HCT116 (cell line): ENCODE results near the gene IL11RA. TPM values are rescaled to one million over a fixed set of nuclear protein-coding genes. Genes with fewer than 3 reads are reported as not detected.

Source experiments
- ATAC-seq: fragments of 200-7000 bp; cut with Tn5 transposase; 2 replicates; pipeline ENCODE4 v1.9.1; 2020; ENCODE audit warnings: mild to moderate bottlenecking, moderate library complexity
- BruUV-seq: library from RNA; stranded (reverse); fragments of 400-500 nt; replicated peaks from 2 replicates; lab custom pipeline; 2021; lab: Mats Ljungman, UMichigan
- CTCF ChIA-PET: fragments of 300-600 bp; sonication (Branson Sonifier 250); formaldehyde crosslinking; loops from one replicate; lab custom pipeline; 2021; ENCODE audit warnings: antibody characterized with exemption; lab: Charles Lee
- POLR2A ChIA-PET: fragments of 300-600, 350-600 bp; sonication (Branson Sonifier 250); formaldehyde crosslinking; loops from one replicate; lab custom pipeline; 2021; ENCODE audit warnings: antibody characterized with exemption; lab: Charles Lee
- RAD21 ChIA-PET, 2 experiments: fragments of 300-600 bp; sonication (Branson Sonifier 250); formaldehyde crosslinking; loops; one replicate each; lab custom pipeline; 2023; ENCODE audit warnings: low total read pairs in 2 of 2; ENCODE audit not compliant: uncharacterized antibody in 2 of 2, unreplicated experiment in 2 of 2, low non-redundant PET in 1 of 2; lab: Charles Lee
- DNase-seq: peaks from one replicate; pipeline ENCODE4 v3.0.0-alpha.2; 2010; ENCODE audit warnings: low read depth, low spot score
- H2AFZ ChIP-seq: fragments of 200-600 bp; shearing (Covaris generic), sonication (generic); 2 replicates; pipeline ENCODE4 v1.6.1; 2017; ENCODE audit warnings: low read depth, mixed run types, mixed read lengths, antibody characterized with exemption, low read length; ENCODE audit not compliant: poor library complexity, severe bottlenecking
- H3K27ac ChIP-seq: 2 replicates; pipeline ENCODE4 v1.5.1; 2012; ENCODE audit warnings: low read depth, low read length
- H3K27me3 ChIP-seq: fragments of 200-600 bp; sonication (generic); 2 replicates; pipeline ENCODE4 v1.6.1; 2016; ENCODE audit warnings: mixed run types, low read length, mixed read lengths; ENCODE audit not compliant: insufficient read depth
- H3K36me3 ChIP-seq, 2 experiments: fragments of 200-500 bp in 1 of 2; fragments of 200-600 bp in 1 of 2; sonication (Bioruptor generic) in 1 of 2; sonication (generic) in 1 of 2; 2 replicates each; pipeline versions ENCODE4 v1.5.1 to v1.6.1; 2014 to 2016; ENCODE audit warnings: low read length in 2 of 2, inconsistent platforms in 1 of 2, mixed read lengths in 1 of 2, mixed run types in 1 of 2; ENCODE audit not compliant: insufficient read depth in 2 of 2, control insufficient read depth in 1 of 2
- H3K4me1 ChIP-seq, 2 experiments: fragments of 200-600 bp in 1 of 2; sonication (generic) in 1 of 2; 2 replicates each; pipeline versions ENCODE4 v1.5.1 to v1.6.1; 2012 to 2017; ENCODE audit warnings: low read length in 2 of 2, inconsistent platforms in 1 of 2, mild to moderate bottlenecking in 1 of 2, mixed read lengths in 1 of 2, mixed run types in 1 of 2, moderate library complexity in 1 of 2; ENCODE audit not compliant: insufficient read depth in 2 of 2, control insufficient read depth in 1 of 2
- H3K4me2 ChIP-seq: fragments of 200-600 bp; sonication (generic); 2 replicates; pipeline ENCODE4 v1.6.1; 2017; ENCODE audit warnings: mixed run types, low read length, mixed read lengths
- H3K4me3 ChIP-seq, 2 experiments: fragments of 200-600 bp in 1 of 2; sonication (generic) in 1 of 2; replicated peaks in 1 of 2; 2 replicates each; pipeline ENCODE4 v1.5.1; 2011 to 2016; ENCODE audit warnings: low read length in 2 of 2, control low read depth in 1 of 2, low read depth in 1 of 2, mild to moderate bottlenecking in 1 of 2, mixed read lengths in 1 of 2, mixed run types in 1 of 2
- H3K79me2 ChIP-seq: fragments of 200-600 bp; sonication (generic); 2 replicates; pipeline ENCODE4 v1.6.1; 2017; ENCODE audit warnings: mild to moderate bottlenecking, mixed run types, low read length, moderate library complexity, mixed read lengths; ENCODE audit not compliant: insufficient read depth
- H3K9ac ChIP-seq: fragments of 200-600 bp; sonication (generic); 2 replicates; pipeline ENCODE4 v1.6.1; 2016; ENCODE audit warnings: low read length, mixed read lengths
- H3K9me2 ChIP-seq: fragments of 200-600 bp; sonication (generic), shearing (Covaris generic); 2 replicates; pipeline ENCODE4 v1.6.1; 2017; ENCODE audit warnings: mixed run types, mild to moderate bottlenecking, moderate library complexity; ENCODE audit not compliant: insufficient read depth
- H3K9me3 ChIP-seq, 2 experiments: fragments of 200-500 bp in 1 of 2; fragments of 200-600 bp in 1 of 2; sonication (Bioruptor generic) in 1 of 2; sonication (generic) in 1 of 2; 2 replicates each; pipeline ENCODE4 v1.6.1; 2014 to 2017; ENCODE audit warnings: low read length in 2 of 2, mixed read lengths in 2 of 2, inconsistent platforms in 1 of 2, low read depth in 1 of 2, mild to moderate bottlenecking in 1 of 2, mixed run types in 1 of 2, moderate library complexity in 1 of 2; ENCODE audit not compliant: control insufficient read depth in 1 of 2, insufficient read depth in 1 of 2
- H4K20me1 ChIP-seq: fragments of 200-600 bp; sonication (generic), shearing (Covaris generic); 2 replicates; pipeline ENCODE4 v1.6.1; 2017; ENCODE audit warnings: mixed run types, mild to moderate bottlenecking, moderate library complexity; ENCODE audit not compliant: insufficient read depth
- CBX3 ChIP-seq: IDR thresholded peaks from 2 replicates; pipeline ENCODE4 v1.6.1; 2012; ENCODE audit warnings: low read depth
- EGR1 ChIP-seq: IDR thresholded peaks from 2 replicates; pipeline ENCODE4 v1.6.1; 2012; ENCODE audit warnings: low read depth
- ELF1 ChIP-seq: IDR thresholded peaks from 2 replicates; pipeline ENCODE4 v1.6.1; 2012; ENCODE audit warnings: low read depth, borderline replicate concordance
- EZH2phosphoT487 ChIP-seq: fragments of 200-600 bp; IDR thresholded peaks from 2 replicates; pipeline ENCODE4 v1.6.1; 2018; ENCODE audit warnings: antibody characterized with exemption, borderline replicate concordance
- FOSL1 ChIP-seq: IDR thresholded peaks from 2 replicates; pipeline ENCODE4 v1.6.1; 2012; ENCODE audit warnings: low read depth
- JUND ChIP-seq: IDR thresholded peaks from 2 replicates; pipeline ENCODE4 v1.6.1; 2012
- MAX ChIP-seq: IDR thresholded peaks from 2 replicates; pipeline ENCODE4 v1.6.1; 2012
- POLR2AphosphoS5 ChIP-seq: IDR thresholded peaks from 2 replicates; pipeline ENCODE4 v1.6.1; 2011; ENCODE audit warnings: mild to moderate bottlenecking, low read depth, low read length, moderate library complexity
- RAD21 ChIP-seq: IDR thresholded peaks from 2 replicates; pipeline ENCODE4 v1.6.1; 2012; ENCODE audit warnings: low read depth, mild to moderate bottlenecking
- REST ChIP-seq: IDR thresholded peaks from 2 replicates; pipeline ENCODE4 v1.6.1; 2012; ENCODE audit warnings: low read depth
- SIN3A ChIP-seq: IDR thresholded peaks from 2 replicates; pipeline ENCODE4 v1.6.1; 2012; ENCODE audit warnings: low read depth
- SP1 ChIP-seq: IDR thresholded peaks from 2 replicates; pipeline ENCODE4 v1.6.1; 2012; ENCODE audit warnings: low read depth
- YY1 ChIP-seq: IDR thresholded peaks from 2 replicates; pipeline ENCODE4 v1.6.1; 2011; ENCODE audit warnings: low read length, low read depth, moderate library complexity, mild to moderate bottlenecking; ENCODE audit not compliant: insufficient replicate concordance; ENCODE audit errors: extremely low read depth
- ZFX ChIP-seq: fragments of 450-650 bp; IDR thresholded peaks from 2 replicates; pipeline ENCODE4 v1.6.1; 2017
- intact Hi-C: fragments of 100-400 bp; cut with micrococcal nuclease; formaldehyde crosslinking; loops from 2 replicates; pipeline ENCODE4 v1.10.0; 2022
- total RNA-seq: library from RNA; stranded (reverse); gene quantifications from one replicate; pipeline ENCODE4 v1.2.1, GENCODE V29; 2021; ENCODE audit not compliant: unreplicated experiment

The IL11RA gene
- total RNA-seq, 1 experiment from 2014 or later = 10.6 TPM

- Histone ChIP-seq H3K4me1 (peaks cover 5 to 32% of the 10 kb centered on the region in 2 experiments), H3K4me2 (peak overlapping the region; percentile 91), H3K9ac (peak overlapping the region; percentile 90), H3K27ac (peak overlapping the region; percentile 82), H3K9me3 (no peaks in the 10 kb centered on the region), H3K79me2 (peaks cover 15% of the 10 kb centered on the region), H3K9me2 (no peaks in the 10 kb centered on the region), H2AFZ (no peak overlapping the region), H3K4me3 (peak overlapping the region; percentile 87 to 95)
- DNase-seq = no peak
- POLR2A ChIA-PET = interaction anchor here (1.0 to 2.1 kb wide), 2 partner anchors 9 to 27 kb away, joined by 3 to 6 read pairs; partner anchors contain the start of gene SIGMAR1
- CTCF ChIA-PET = no interaction called here
- intact Hi-C loops = no loop called here
- TF ChIP-seq SIN3A (0 out of 2 replicates have a peak, but pooled peaks have one; percentile 4), YY1 (no peak)
- TF ChIP-seq, all 23 proteins: peak for 1
- 0 out of 4 replicates have a peak, but pooled peaks cover 0 to 3% of the 10 kb centered on the region in 2 experiments for H3K36me3 ChIP-seq
- H3K27me3 ChIP-seq = no peaks in the 10 kb centered on the region
- TSS peak; percentile 73 for BruUV-seq
- ATAC-seq = peak; percentile 39
- RAD21 ChIA-PET = interaction anchor here in 1 of 2 experiments (0.6 kb wide), 1 partner anchor 23 kb away, joined by 3 read pairs; no protein-coding TSS in a partner anchor
- no peaks in the 10 kb centered on the region for H4K20me1 ChIP-seq
Observed at GRCh38 chr9:34611251-34611810, 40.7 kb upstream of the IL11RA start.

GRCh38 chr9:34611811-34612787 is 39.9 kb upstream of the IL11RA start, which contains the start of gene RPP25L:
Gene RPP25L, minus strand, starts transcription at chr9:34612097. Its CDS starts 801 bp downstream, at chr9:34611296.
- no peaks in the 10 kb centered on the region for H3K27me3 ChIP-seq
- H3K36me3 ChIP-seq = 0 out of 4 replicates have a peak, but pooled peaks cover 0 to 3% of the 10 kb centered on the region in 2 experiments
- H4K20me1 ChIP-seq = no peaks in the 10 kb centered on the region
- peak within 1 kb of the TSS; percentile 87 to 95 for H3K4me3 ChIP-seq
- peak within 1 kb of the TSS; percentile 82 for H3K27ac ChIP-seq
- peaks cover 5 to 28% of the 10 kb centered on the region in 2 experiments for H3K4me1 ChIP-seq
- CTCF ChIA-PET = interaction anchor here (0.9 to 1.0 kb wide), 4 partner anchors 8 to 208 kb away, joined by 3 to 6 read pairs (median 4); no protein-coding TSS in a partner anchor
- H2AFZ ChIP-seq = peak within 1 kb of the TSS; percentile 92
- ATAC-seq (peak; percentile 89), DNase-seq (peak; percentile 49)
- peaks cover 15% of the 10 kb centered on the region for H3K79me2 ChIP-seq
- H3K4me2 ChIP-seq = peak within 1 kb of the TSS; percentile 91
- H3K9me3 ChIP-seq = no peaks in the 10 kb centered on the region
- intact Hi-C loops = loop anchor here (1.0 to 2.0 kb wide), 2 partner anchors 22 to 53 kb away; no protein-coding TSS in a partner anchor
- POLR2A ChIA-PET = interaction anchor here (1.0 to 2.1 kb wide), 2 partner anchors 9 to 26 kb away, joined by 3 to 6 read pairs; partner anchors contain the start of gene SIGMAR1
- BruUV-seq = TSS peak; percentile 90
- RAD21 ChIA-PET = no interaction called here
- H3K9me2 ChIP-seq = no peaks in the 10 kb centered on the region
- H3K9ac ChIP-seq = peak within 1 kb of the TSS; percentile 90
- TF ChIP-seq EGR1 = 0 out of 2 replicates have a peak, but pooled peaks have one; percentile 18
- TF ChIP-seq FOSL1 = no peak
- TF ChIP-seq ZFX = peak; percentile 58
- peak; percentile 95 for TF ChIP-seq POLR2AphosphoS5
- TF ChIP-seq EZH2phosphoT487 = no peak
- no peak for TF ChIP-seq CBX3
- TF ChIP-seq RAD21 = no peak
- TF ChIP-seq JUND = no peak
- TF ChIP-seq SP1 = no peak
- TF ChIP-seq REST = no peak
- no peak for TF ChIP-seq ELF1
- TF ChIP-seq YY1 = peak; percentile 93
- peak; percentile 64 for TF ChIP-seq MAX
